GM19193 (cell line): Measurements from ENCODE around the gene KRTAP1-1.
"Not testable (repeated sequence)": the region's sequence is repeated elsewhere in the genome, so short reads cannot be mapped to it uniquely, and the experiment has no call there.

Source experiments
- POLR2A ChIP-seq: IDR thresholded peaks from 4 replicates; pipeline ENCODE4 v1.6.1; 2011; ENCODE audit not compliant: insufficient read depth, insufficient read length; ENCODE audit errors: extremely low read depth

The KRTAP1-1 gene

GRCh38 chr17:41016578-41017215 is 24.6 kb downstream of the KRTAP1-1 start:
- TF ChIP-seq POLR2A, result no peak

- no peak for TF ChIP-seq POLR2A
Measured at GRCh38 chr17:41015454-41015853, 25.8 kb downstream of the KRTAP1-1 start.

GRCh38 chr17:41013606-41014005 is 27.6 kb downstream of the KRTAP1-1 start:
- no peak for TF ChIP-seq POLR2A

GRCh38 chr17:41013181-41013580 is 28.1 kb downstream of the KRTAP1-1 start:
- TF ChIP-seq POLR2A, result no peak

GRCh38 chr17:41012326-41013120 is 28.7 kb downstream of the KRTAP1-1 start:
- no peak for TF ChIP-seq POLR2A

- no peak for TF ChIP-seq POLR2A
Measured at GRCh38 chr17:41010441-41010840, 30.8 kb downstream of the KRTAP1-1 start.

- TF ChIP-seq POLR2A, result no peak
Measured at GRCh38 chr17:41009936-41010335, 31.3 kb downstream of the KRTAP1-1 start.

- no peak for TF ChIP-seq POLR2A
Measured at GRCh38 chr17:41009301-41009760, 31.9 kb downstream of the KRTAP1-1 start.

- no peak for TF ChIP-seq POLR2A
Measured at GRCh38 chr17:41008811-41009210, 32.4 kb downstream of the KRTAP1-1 start, which contains the start of gene KRTAP3-1. KRTAP3-1 (minus strand) TSS chr17:41009128; CDS start chr17:41009074, 54 bp downstream.

- TF ChIP-seq POLR2A, result no peak
Measured at GRCh38 chr17:41004397-41004796, 36.9 kb downstream of the KRTAP1-1 start.

- no peak for TF ChIP-seq POLR2A
Measured at GRCh38 chr17:41003926-41004325, 37.3 kb downstream of the KRTAP1-1 start.

- no peak for TF ChIP-seq POLR2A
Measured at GRCh38 chr17:41002814-41003213, 38.4 kb downstream of the KRTAP1-1 start.

GRCh38 chr17:41001795-41002194 is 39.5 kb downstream of the KRTAP1-1 start:
- TF ChIP-seq POLR2A, result no peak

- TF ChIP-seq POLR2A, result not testable (repeated sequence)
Measured at GRCh38 chr17:40999563-40999962, 41.7 kb downstream of the KRTAP1-1 start, which contains the start of gene KRTAP3-2. KRTAP3-2 (minus strand) TSS chr17:40999906; CDS start chr17:40999853, 53 bp downstream.

- no peak for TF ChIP-seq POLR2A
Measured at GRCh38 chr17:40997361-40997760, 43.9 kb downstream of the KRTAP1-1 start.

GRCh38 chr17:40996829-40997228 is 44.4 kb downstream of the KRTAP1-1 start:
- no peak for TF ChIP-seq POLR2A
